ENCODE measurements around the gene ARL14EPL.

Gene ARL14EPL

DNA sequence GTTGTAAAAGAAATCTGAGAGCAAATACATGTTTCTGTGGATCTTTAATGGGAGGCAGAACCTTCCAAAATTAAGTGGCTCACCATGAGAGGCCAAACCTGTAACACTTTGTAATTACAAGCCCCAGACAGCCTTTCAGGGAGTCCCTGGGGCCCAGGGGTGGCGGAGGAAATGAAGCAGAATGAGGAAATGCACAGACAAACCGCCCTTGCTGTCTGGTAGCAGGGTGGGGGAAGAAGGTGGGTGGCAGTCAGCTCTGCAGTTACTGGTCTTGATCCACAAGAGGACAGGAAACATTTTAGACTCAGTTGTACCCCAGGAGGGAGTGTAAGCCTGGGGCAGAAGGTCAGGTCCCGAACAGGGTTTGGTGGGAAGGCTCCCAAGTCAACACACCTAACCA is 6.5 kb downstream of the ARL14EPL start:
- DNase-seq = no peak
- H3K36me3 Mint-ChIP-seq (ENCODE audit: low read depth) = no peaks in the 10 kb centered on the region
- no peak overlapping the region for H3K27ac Mint-ChIP-seq
- H3K9me3 Mint-ChIP-seq = no peaks in the 10 kb centered on the region
- H3K4me1 Mint-ChIP-seq = no peaks in the 10 kb centered on the region
- peaks cover 12% of the 10 kb centered on the region for H3K27me3 Mint-ChIP-seq (ENCODE audit: low read depth, poor library complexity)
- no peak overlapping the region for H3K4me3 Mint-ChIP-seq
- no peak for TF ChIP-seq CTCF (IDR thresholded peaks at IDR 0.05)

- no peak for DNase-seq
- Mint-ChIP-seq H3K9me3 (no peaks in the 10 kb centered on the region), H3K4me1 (no peaks in the 10 kb centered on the region), H3K36me3 (ENCODE audit: low read depth) (no peaks in the 10 kb centered on the region), H3K27me3 (ENCODE audit: low read depth, poor library complexity) (peaks cover 14% of the 10 kb centered on the region), H3K27ac (no peak overlapping the region), H3K4me3 (no peak overlapping the region)
- TF ChIP-seq CTCF (IDR thresholded peaks at IDR 0.05) = no peak
These were observed 10.1 kb downstream of the ARL14EPL start for GRCh38 chr5:116042375-116042774.

GRCh38 chr5:116044073-116044472 is 11.8 kb downstream of the ARL14EPL start:
- Mint-ChIP-seq H3K36me3 (ENCODE audit: low read depth) (no peaks in the 10 kb centered on the region), H3K27me3 (ENCODE audit: low read depth, poor library complexity) (peaks cover 11% of the 10 kb centered on the region), H3K9me3 (no peaks in the 10 kb centered on the region), H3K27ac (no peak overlapping the region), H3K4me3 (no peak overlapping the region), H3K4me1 (no peaks in the 10 kb centered on the region)
- TF ChIP-seq CTCF (IDR thresholded peaks at IDR 0.05) = no peak
- no peak for DNase-seq

DNA sequence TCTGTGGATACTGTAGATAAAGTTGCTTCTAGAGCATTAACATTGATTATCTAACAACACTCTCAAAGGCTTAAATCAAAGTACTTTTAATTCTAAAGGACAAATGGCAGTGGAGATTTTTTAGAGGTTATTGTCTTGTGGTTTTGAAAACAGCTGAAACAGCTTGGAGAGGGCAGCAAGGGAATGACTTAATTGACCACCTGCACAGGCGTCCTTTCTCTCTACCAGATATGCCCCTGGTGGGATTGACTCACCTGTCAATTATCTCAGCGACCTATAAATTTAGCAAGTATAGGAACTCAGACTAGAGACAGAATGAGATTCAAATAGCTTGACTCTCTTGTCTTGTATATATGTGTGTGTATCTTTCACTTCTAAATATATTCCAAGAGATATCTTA is 13.5 kb downstream of the ARL14EPL start:
- no peaks in the 10 kb centered on the region for H3K4me1 Mint-ChIP-seq
- H3K27me3 Mint-ChIP-seq (ENCODE audit: low read depth, poor library complexity) = peaks cover 5% of the 10 kb centered on the region
- H3K36me3 Mint-ChIP-seq (ENCODE audit: low read depth) = no peaks in the 10 kb centered on the region
- H3K4me3 Mint-ChIP-seq = no peak overlapping the region
- no peak for TF ChIP-seq CTCF (IDR thresholded peaks at IDR 0.05)
- H3K9me3 Mint-ChIP-seq = no peaks in the 10 kb centered on the region
- no peak for DNase-seq
- H3K27ac Mint-ChIP-seq = no peak overlapping the region

DNA sequence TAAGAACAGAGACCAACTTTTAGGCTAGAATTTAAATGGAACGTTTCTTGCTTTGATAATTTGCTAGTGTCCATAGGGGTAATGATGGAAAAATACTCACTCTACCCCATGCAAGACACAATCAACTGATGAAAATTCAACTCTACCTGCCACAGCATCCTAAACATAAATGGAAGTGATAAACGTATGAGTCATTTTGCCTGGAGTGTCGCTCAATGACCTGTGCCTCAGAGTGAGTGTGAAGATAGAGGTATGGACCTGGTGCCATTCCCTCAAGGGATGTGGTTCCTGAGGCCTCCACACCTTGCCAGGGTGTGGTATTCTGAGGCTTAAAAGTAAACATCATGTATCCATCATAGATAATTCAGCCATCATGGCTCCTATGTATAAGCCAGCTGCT is 14.0 kb downstream of the ARL14EPL start:
- Mint-ChIP-seq H3K27me3 (ENCODE audit: low read depth, poor library complexity) (peaks cover 5% of the 10 kb centered on the region), H3K4me1 (no peaks in the 10 kb centered on the region), H3K36me3 (ENCODE audit: low read depth) (no peaks in the 10 kb centered on the region), H3K27ac (no peak overlapping the region), H3K9me3 (no peaks in the 10 kb centered on the region), H3K4me3 (no peak overlapping the region)
- DNase-seq = no peak
- no peak for TF ChIP-seq CTCF (IDR thresholded peaks at IDR 0.05)

DNA sequence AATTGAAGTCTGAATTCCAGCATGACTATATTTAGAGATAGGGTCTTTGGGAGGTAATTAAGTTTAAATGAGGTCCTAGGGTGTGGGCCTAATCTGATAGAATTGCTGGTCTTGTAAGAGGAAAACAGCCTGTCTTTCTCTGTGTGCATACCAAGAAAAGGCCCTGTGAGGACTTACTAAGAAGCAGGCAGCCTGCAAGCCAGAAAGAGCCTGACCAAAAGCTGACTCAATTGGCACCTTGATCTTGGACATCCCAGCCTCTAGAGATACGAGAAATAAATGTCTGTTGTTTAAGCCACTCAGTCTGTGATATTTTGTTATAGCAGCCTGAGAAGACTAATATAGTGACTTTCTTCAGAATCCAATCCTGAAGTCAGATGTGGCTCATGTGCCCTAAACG is 14.6 kb downstream of the ARL14EPL start:
- TF ChIP-seq CTCF (IDR thresholded peaks at IDR 0.05) = no peak

More for the DNA sequence above, 14.6 kb downstream of the ARL14EPL start:
- no peaks in the 10 kb centered on the region for H3K4me1 Mint-ChIP-seq
- no peak for DNase-seq
- no peaks in the 10 kb centered on the region for H3K9me3 Mint-ChIP-seq
- no peak overlapping the region for H3K27ac Mint-ChIP-seq
- H3K4me3 Mint-ChIP-seq = no peak overlapping the region
- H3K27me3 Mint-ChIP-seq (ENCODE audit: low read depth, poor library complexity) = peaks cover 5% of the 10 kb centered on the region
- no peaks in the 10 kb centered on the region for H3K36me3 Mint-ChIP-seq (ENCODE audit: low read depth)

All from nephron progenitor cell (in vitro differentiated cells).